B cell (primary cell): Measurements from ENCODE around the gene PRRT3. TPM values are rescaled to one million over a fixed set of nuclear protein-coding genes. Genes with fewer than 3 reads are reported as not detected.

Source experiments
- ATAC-seq: fragments of 200-7000 bp; cut with Tn5 transposase; one replicate; pipeline ENCODE4 v1.10.0; 2021; ENCODE audit warnings: low read depth, mild to moderate bottlenecking, moderate number of reproducible peaks, moderate library complexity
- CTCF ChIA-PET: fragments of 350-600 bp; sonication (Branson Sonifier 250); formaldehyde crosslinking; loops from one replicate; lab custom pipeline; 2021; ENCODE audit warnings: antibody characterized with exemption, inconsistent platforms; lab: Charles Lee
- POLR2A ChIA-PET: fragments of 350-600 bp; sonication (Branson Sonifier 250); formaldehyde crosslinking; loops from one replicate; lab custom pipeline; 2021; ENCODE audit warnings: antibody characterized with exemption; lab: Charles Lee
- DNase-seq: peaks from one replicate; pipeline ENCODE4 v3.0.0; 2013
- H2AFZ ChIP-seq: 2 replicates; pipeline ENCODE4 v1.6.1; 2012; ENCODE audit warnings: mild to moderate bottlenecking, low read depth, low read length; ENCODE audit not compliant: insufficient read depth, poor library complexity, severe bottlenecking
- H3K27ac ChIP-seq, 2 donors: 1 replicate in 1 of 2; 2 replicates in 1 of 2; pipeline ENCODE4 v1.5.1; 2012 to 2013; ENCODE audit warnings: low read length in 2 of 2, mild to moderate bottlenecking in 2 of 2, moderate library complexity in 1 of 2
- H3K27me3 ChIP-seq, 4 experiments: fragments of 200-600 bp in 1 of 4; sonication (generic) in 1 of 4; replicated peaks in 1 of 4; 1 replicate in 2 of 4; 2 replicates in 2 of 4; pipeline versions ENCODE4 v1.6.1 to v1.7.0; 2013 to 2016; ENCODE audit warnings: low read length in 3 of 4, mild to moderate bottlenecking in 2 of 4, mixed read lengths in 1 of 4, moderate library complexity in 1 of 4; ENCODE audit not compliant: insufficient read depth in 4 of 4, control insufficient read depth in 3 of 4; ENCODE audit errors: control extremely low read depth in 1 of 4
- H3K36me3 ChIP-seq, 2 experiments: replicated peaks in 1 of 2; 1 replicate in 1 of 2; 2 replicates in 1 of 2; pipeline versions ENCODE4 v1.6.1 to v1.7.1; 2013; ENCODE audit warnings: low read length in 1 of 2; ENCODE audit not compliant: insufficient read depth in 2 of 2, control insufficient read depth in 1 of 2; ENCODE audit errors: control extremely low read depth in 1 of 2, extremely low read depth in 1 of 2
- H3K4me1 ChIP-seq, 2 donors: fragments of 200-600 bp in 1 of 2; sonication (generic) in 1 of 2; 1 replicate in 1 of 2; 2 replicates in 1 of 2; pipeline versions ENCODE4 v1.5.1 to v1.6.1; 2013 to 2017; ENCODE audit warnings: low read length in 2 of 2; ENCODE audit not compliant: control insufficient read depth in 2 of 2, insufficient read depth in 2 of 2
- H3K4me2 ChIP-seq: replicated peaks from 2 replicates; pipeline ENCODE3; 2012; ENCODE audit warnings: mild to moderate bottlenecking, low read depth, low read length; ENCODE audit not compliant: poor library complexity, severe bottlenecking
- H3K4me3 ChIP-seq, 5 experiments: fragments of 200-600 bp in 1 of 5; sonication (generic) in 1 of 5; 1 replicate in 3 of 5; 2 replicates in 2 of 5; pipeline versions ENCODE4 v1.5.1 to v1.7.0; 2011 to 2016; ENCODE audit warnings: low read length in 4 of 5, mild to moderate bottlenecking in 4 of 5, low read depth in 2 of 5, control low read depth in 1 of 5, moderate library complexity in 1 of 5; ENCODE audit not compliant: insufficient read depth in 1 of 5; ENCODE audit errors: control extremely low read depth in 1 of 5, extremely low read depth in 1 of 5
- H3K79me2 ChIP-seq: fragments of 200-600 bp; sonication (generic); one replicate; pipeline ENCODE4 v1.6.0; 2016; ENCODE audit warnings: low read length; ENCODE audit not compliant: control insufficient read depth, insufficient read depth
- H3K9ac ChIP-seq: fragments of 200-600 bp; sonication (generic); 2 replicates; pipeline ENCODE4 v1.6.1; 2017; ENCODE audit warnings: mild to moderate bottlenecking, low read length, moderate library complexity
- H3K9me3 ChIP-seq, 3 donors: one replicate each; pipeline versions ENCODE4 v1.6.1 to v1.7.1; 2013; ENCODE audit warnings: low read length in 2 of 3; ENCODE audit not compliant: control insufficient read depth in 2 of 3, insufficient read depth in 1 of 3; ENCODE audit errors: control extremely low read depth in 1 of 3
- H4K20me1 ChIP-seq: 2 replicates; pipeline ENCODE4 v1.6.0; 2012; ENCODE audit warnings: mild to moderate bottlenecking, low read length; ENCODE audit not compliant: insufficient read depth, control insufficient read depth, poor library complexity, severe bottlenecking
- H3K27ac Mint-ChIP-seq: one replicate; pipeline ENCODE4 v1.8.0; 2021; ENCODE audit warnings: mixed read lengths
- H3K27me3 Mint-ChIP-seq: one replicate; pipeline ENCODE4 v1.8.0; 2021; ENCODE audit warnings: mixed read lengths
- H3K4me1 Mint-ChIP-seq: one replicate; pipeline ENCODE4 v1.8.0; 2021; ENCODE audit warnings: mixed read lengths
- H3K4me3 Mint-ChIP-seq: one replicate; pipeline ENCODE4 v1.8.0; 2021; ENCODE audit warnings: mixed read lengths
- H3K9me3 Mint-ChIP-seq: one replicate; pipeline ENCODE4 v1.8.0; 2022; ENCODE audit warnings: mixed read lengths; ENCODE audit not compliant: insufficient read depth
- EZH2 ChIP-seq: IDR thresholded peaks from 2 replicates; pipeline ENCODE4 v1.6.1; 2012; ENCODE audit warnings: borderline replicate concordance, low read depth, mild to moderate bottlenecking, moderate library complexity, low read length; ENCODE audit not compliant: insufficient read depth, poor library complexity, severe bottlenecking
- WGBS: methylation state at CpG from one replicate; pipeline ENCODE4 v1.1.5; 2013; ENCODE audit warnings: missing lambda C conversion rate; ENCODE audit not compliant: insufficient coverage; 5-methylcytosine and 5-hydroxymethylcytosine counted together
- intact Hi-C: fragments of 100-400 bp; cut with micrococcal nuclease; formaldehyde crosslinking; loops from one replicate; pipeline ENCODE4 v1.10.0; 2022
- polyA plus RNA-seq: library from polyadenylated mRNA; depleted of rRNA; stranded (reverse); fragments of >200 nt; gene quantifications from 2 replicates; pipeline ENCODE4 v1.2.3, GENCODE V29; 2012
- total RNA-seq, 2 donors: library from RNA; stranded (reverse); fragments of 120-200 nt in 1 of 2; gene quantifications; 1 replicate in 1 of 2; 2 replicates in 1 of 2; pipeline versions ENCODE4 v1.2.3 to v1.2.4, GENCODE V29; 2013 to 2022
- TF ChIP-seq, protein P1 (sequence below): fragments of 200-600 bp; IDR thresholded peaks from one replicate; pipeline ENCODE4 v1.8.0; 2022; ENCODE audit warnings: antibody characterized with exemption, mild to moderate bottlenecking

The PRRT3 gene
- total and polyA plus RNA-seq, 2 donors (not counting 1 experiment from before 2014, with no cell fraction given), result 1.7 to 3.9 TPM

DNA sequence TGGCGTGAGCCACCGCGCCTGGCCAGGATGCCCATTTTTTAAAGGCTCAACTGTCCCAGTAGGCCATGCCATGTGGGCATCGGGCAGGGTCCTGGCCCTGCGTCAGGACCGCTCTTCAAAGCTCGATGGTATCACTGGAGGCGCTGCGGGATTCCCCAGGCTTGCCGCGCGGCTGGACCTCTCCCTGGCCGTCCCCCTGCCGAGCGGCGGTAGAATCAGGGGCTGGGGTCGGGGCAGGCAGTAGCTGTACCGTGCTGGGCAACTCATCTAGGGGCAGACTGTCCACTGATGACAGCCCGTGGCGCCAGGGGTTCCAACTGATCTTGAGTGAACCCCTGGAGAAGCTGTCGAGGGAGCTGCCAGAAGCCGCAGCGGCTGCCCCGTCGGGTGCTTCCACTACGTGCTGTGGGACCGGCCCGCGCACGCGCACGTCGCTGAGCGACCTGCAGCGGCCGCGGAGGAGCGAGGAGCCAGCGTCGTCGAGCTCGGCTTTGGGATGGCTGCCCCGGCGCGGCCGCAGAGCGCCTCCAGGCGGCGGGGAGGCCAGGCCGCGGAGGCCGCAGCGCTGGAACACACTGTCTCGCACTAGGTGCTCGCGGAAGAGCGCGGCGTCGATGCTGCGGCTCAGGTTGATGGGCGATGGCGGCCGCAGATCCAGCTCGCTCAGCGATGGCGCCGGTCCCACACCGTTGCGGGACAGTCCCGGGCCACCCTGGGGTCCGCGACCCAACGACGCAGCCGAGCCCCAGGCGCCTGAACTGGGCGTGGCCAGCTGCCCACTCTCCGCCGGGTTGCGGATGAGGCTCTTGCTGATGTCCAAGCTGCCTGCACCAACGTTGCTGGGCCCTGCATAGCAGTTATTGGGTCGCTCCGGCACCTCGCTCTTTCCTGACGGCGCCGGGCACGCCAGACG lies 5.8 kb downstream of the PRRT3 start:
- ChIA-PET POLR2A (interaction anchor here (0.6 to 1.3 kb wide), 8 partner anchors 8 to 375 kb away, joined by 3 to 11 read pairs (median 3); partner anchors contain the start of genes CRELD1, EMC3, JAGN1 and SEC13), CTCF (interaction anchor here (0.6 to 2.2 kb wide), 20 partner anchors 8 to 593 kb away, joined by 3 to 47 read pairs (median 3); partner anchors contain the start of genes CRELD1, FANCD2 and SEC13)
- intact Hi-C loops, result loop anchor here (1.0 to 5.0 kb wide), 3 partner anchors 13 to 301 kb away; partner anchors contain the start of genes CRELD1 and TATDN2
- DNase-seq (peak; percentile 79), ATAC-seq (peak; percentile 92)
- Mint-ChIP-seq H3K27ac (peak overlapping the region; percentile 85), H3K9me3 (no peaks in the 10 kb centered on the region), H3K27me3 (no peaks in the 10 kb centered on the region), H3K4me3 (peak overlapping the region; percentile 89), H3K4me1 (peaks cover 11% of the 10 kb centered on the region)
- Histone ChIP-seq H3K27ac (no peak overlapping the region), H3K4me1 (peaks cover 6 to 13% of the 10 kb centered on the region in 2 donors), H3K79me2 (no peaks in the 10 kb centered on the region), H3K9me3 (no peaks in the 10 kb centered on the region), H4K20me1 (no peaks in the 10 kb centered on the region), H3K36me3 (peaks cover 0 to 5% of the 10 kb centered on the region in 2 experiments), H2AFZ (peak overlapping the region; percentile 45), H3K27me3 (peaks cover 0 to 4% (median 0%) of the 10 kb centered on the region in 4 experiments), H3K4me2 (peak overlapping the region; percentile 67), H3K9ac (peak overlapping the region; percentile 60), H3K4me3 (peak overlapping the region in 3 of 5 experiments; percentile 27 to 51 (median 50))
- 70% methylated on average over 90 of the region's 90 CpGs for WGBS
- TF ChIP-seq EZH2, result no peak
- TF ChIP-seq, protein P1, sequence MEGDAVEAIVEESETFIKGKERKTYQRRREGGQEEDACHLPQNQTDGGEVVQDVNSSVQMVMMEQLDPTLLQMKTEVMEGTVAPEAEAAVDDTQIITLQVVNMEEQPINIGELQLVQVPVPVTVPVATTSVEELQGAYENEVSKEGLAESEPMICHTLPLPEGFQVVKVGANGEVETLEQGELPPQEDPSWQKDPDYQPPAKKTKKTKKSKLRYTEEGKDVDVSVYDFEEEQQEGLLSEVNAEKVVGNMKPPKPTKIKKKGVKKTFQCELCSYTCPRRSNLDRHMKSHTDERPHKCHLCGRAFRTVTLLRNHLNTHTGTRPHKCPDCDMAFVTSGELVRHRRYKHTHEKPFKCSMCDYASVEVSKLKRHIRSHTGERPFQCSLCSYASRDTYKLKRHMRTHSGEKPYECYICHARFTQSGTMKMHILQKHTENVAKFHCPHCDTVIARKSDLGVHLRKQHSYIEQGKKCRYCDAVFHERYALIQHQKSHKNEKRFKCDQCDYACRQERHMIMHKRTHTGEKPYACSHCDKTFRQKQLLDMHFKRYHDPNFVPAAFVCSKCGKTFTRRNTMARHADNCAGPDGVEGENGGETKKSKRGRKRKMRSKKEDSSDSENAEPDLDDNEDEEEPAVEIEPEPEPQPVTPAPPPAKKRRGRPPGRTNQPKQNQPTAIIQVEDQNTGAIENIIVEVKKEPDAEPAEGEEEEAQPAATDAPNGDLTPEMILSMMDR, result peak; percentile 69
